Left hindlimb (tissue), 1 donor: ENCODE data around the gene PLXNA1.

Experiments
- DNase-seq: peaks from one replicate; pipeline ENCODE4 v3.0.0-alpha.2; 2018

The PLXNA1 gene

GRCh38 chr3:127025456-127025855 is 42.5 kb downstream of the PLXNA1 start:
- no peak for DNase-seq

GRCh38 chr3:127026036-127026435 is 43.1 kb downstream of the PLXNA1 start:
- DNase-seq, result no peak

GRCh38 chr3:127026661-127027060 is 43.7 kb downstream of the PLXNA1 start:
- no peak for DNase-seq

DNA sequence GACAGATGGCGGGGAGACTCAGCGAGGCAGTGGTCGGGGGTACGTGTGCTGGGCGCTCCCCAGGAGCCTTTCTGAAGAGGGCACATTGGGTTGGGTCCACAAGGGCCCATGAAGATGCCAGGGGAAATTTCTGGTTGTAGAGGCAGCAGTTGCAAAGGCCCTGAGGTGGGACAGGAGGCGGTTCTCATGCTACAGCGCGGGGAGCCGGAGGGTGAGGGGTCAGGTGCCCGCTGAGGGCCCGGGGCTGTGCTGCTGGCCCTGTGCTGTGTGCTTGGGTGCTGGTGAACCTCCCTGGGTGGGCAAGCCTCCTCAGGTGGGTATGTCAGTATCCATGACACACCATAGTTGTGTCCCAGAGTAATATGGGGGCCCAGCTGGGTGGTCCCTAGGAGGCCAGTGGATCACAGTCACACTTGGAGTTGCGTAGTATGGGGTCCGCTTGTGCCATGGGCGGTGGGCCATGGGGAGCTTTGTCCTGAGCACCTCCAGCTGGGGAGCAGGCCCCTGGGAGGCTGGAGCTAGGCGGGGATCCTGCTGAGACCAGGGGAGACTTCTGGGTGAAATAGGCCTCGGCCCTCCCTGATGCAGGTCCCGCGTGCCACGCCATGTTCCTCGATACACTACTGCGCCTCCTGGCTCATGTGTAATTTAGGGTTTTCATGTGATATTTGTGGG is 44.3 kb downstream of the PLXNA1 start:
- DNase-seq, result no peak

- no peak for DNase-seq
Measured at GRCh38 chr3:127027811-127028548, 45.1 kb downstream of the PLXNA1 start.

GRCh38 chr3:127028781-127029657 is 46.1 kb downstream of the PLXNA1 start:
- DNase-seq, result no peak

- DNase-seq, result no peak
Measured at GRCh38 chr3:127029658-127030507, 47.0 kb downstream of the PLXNA1 start.

- no peak for DNase-seq
Measured at GRCh38 chr3:127030508-127031412, 47.8 kb downstream of the PLXNA1 start.

DNA sequence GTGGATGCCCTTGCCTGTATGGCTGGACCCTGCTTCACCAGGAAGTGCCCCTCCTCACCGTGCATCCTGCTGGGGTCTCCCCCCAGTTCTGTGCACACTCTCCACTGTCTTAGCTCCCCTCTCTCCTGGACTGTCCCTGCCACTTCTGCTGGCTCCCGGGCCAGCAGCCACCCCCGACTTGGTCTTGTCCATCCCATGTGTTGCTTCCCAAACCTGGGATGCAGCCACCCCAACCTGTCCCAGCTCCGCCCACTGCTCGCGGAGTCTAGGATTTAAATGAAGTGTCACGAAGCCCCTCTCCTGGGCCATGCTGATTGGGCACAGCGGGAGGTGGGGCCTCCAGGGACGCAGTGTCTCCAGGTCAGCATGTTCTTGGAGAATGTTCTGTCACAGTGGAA is 48.5 kb downstream of the PLXNA1 start:
- DNase-seq, result no peak

DNA sequence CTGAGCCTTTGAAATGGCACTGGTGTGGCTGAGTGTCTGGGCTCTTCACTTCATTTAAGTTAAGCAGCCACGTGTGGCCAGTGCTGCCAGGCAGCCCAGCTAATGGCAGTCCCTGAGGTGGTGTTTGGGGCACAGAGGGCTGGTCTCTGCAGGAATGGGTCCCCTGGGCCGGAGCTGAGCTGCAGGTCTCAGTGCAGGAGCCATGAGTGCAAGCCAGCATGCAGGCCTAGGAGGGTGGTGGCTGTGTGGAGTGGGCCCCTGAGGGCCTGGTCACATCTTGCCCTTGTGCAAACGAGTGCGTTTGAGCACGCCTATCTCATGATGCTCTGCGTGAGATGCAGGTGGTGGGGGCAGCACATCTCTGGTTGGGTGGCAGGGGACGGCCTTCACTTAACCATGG is 48.9 kb downstream of the PLXNA1 start:
- DNase-seq, result no peak

DNA sequence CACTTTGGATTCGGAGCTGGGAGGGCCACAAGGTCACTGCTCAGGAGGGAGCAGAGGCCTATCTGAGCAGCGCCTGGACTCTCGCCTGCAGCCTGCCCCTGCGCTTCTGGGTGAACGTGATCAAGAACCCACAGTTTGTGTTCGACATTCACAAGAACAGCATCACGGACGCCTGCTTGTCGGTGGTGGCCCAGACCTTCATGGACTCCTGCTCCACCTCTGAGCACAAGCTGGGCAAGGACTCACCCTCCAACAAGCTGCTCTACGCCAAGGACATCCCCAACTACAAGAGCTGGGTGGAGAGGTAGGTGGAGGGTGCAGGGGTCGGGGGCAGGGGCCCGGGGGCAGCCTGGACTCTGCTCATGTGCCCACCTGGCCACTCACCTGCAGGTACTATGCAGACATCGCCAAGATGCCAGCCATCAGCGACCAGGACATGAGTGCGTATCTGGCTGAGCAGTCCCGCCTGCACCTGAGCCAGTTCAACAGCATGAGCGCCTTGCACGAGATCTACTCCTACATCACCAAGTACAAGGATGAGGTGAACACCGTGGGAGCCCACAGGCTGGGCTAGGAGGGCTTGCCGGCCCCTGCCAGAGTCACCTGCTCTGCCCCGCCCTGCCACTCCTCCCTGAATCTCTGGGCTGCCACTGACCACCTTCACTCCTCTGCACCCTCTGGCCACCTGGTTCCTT is 49.5 kb downstream of the PLXNA1 start:
- no peak for DNase-seq
